Neutrophil (primary cell): Measurements from ENCODE around the gene RRM2.
"Not testable (repeated sequence)": the region's sequence is repeated elsewhere in the genome, so short reads cannot be mapped to it uniquely, and the experiment has no call there.

Experiments used
- H3K27ac ChIP-seq: fragments of 200-600 bp; sonication (generic); 2 replicates; pipeline ENCODE4 v1.5.1; 2016; ENCODE audit warnings: mild to moderate bottlenecking, moderate library complexity
- H3K27me3 ChIP-seq: fragments of 200-600 bp; sonication (generic); 2 replicates; pipeline ENCODE4 v1.6.0; 2016; ENCODE audit warnings: mild to moderate bottlenecking
- H3K36me3 ChIP-seq: fragments of 200-600 bp; sonication (generic); 2 replicates; pipeline ENCODE4 v1.5.1; 2017
- H3K4me1 ChIP-seq, 2 experiments: fragments of 200-600 bp in 1 of 2; sonication (generic) in 1 of 2; 1 replicate in 1 of 2; 2 replicates in 1 of 2; pipeline versions ENCODE4 v1.5.1 to v1.6.1; 2013 to 2016; ENCODE audit warnings: low read depth in 1 of 2, low read length in 1 of 2, mild to moderate bottlenecking in 1 of 2, moderate library complexity in 1 of 2; ENCODE audit not compliant: control insufficient read depth in 1 of 2, insufficient read depth in 1 of 2
- H3K4me3 ChIP-seq, 2 experiments: fragments of 200-600 bp in 1 of 2; sonication (generic) in 1 of 2; 1 replicate in 1 of 2; 2 replicates in 1 of 2; pipeline ENCODE4 v1.5.1; 2013 to 2016; ENCODE audit warnings: low read depth in 1 of 2, low read length in 1 of 2, mild to moderate bottlenecking in 1 of 2, moderate library complexity in 1 of 2
- H3K9me3 ChIP-seq: fragments of 200-600 bp; sonication (generic); 2 replicates; pipeline ENCODE4 v1.5.1; 2016
- TF ChIP-seq, protein P1 (sequence below): fragments of 200-600 bp; sonication (generic); IDR thresholded peaks from 2 replicates; pipeline ENCODE4 v1.5.1; 2016; ENCODE audit warnings: antibody characterized with exemption

The RRM2 gene

DNA sequence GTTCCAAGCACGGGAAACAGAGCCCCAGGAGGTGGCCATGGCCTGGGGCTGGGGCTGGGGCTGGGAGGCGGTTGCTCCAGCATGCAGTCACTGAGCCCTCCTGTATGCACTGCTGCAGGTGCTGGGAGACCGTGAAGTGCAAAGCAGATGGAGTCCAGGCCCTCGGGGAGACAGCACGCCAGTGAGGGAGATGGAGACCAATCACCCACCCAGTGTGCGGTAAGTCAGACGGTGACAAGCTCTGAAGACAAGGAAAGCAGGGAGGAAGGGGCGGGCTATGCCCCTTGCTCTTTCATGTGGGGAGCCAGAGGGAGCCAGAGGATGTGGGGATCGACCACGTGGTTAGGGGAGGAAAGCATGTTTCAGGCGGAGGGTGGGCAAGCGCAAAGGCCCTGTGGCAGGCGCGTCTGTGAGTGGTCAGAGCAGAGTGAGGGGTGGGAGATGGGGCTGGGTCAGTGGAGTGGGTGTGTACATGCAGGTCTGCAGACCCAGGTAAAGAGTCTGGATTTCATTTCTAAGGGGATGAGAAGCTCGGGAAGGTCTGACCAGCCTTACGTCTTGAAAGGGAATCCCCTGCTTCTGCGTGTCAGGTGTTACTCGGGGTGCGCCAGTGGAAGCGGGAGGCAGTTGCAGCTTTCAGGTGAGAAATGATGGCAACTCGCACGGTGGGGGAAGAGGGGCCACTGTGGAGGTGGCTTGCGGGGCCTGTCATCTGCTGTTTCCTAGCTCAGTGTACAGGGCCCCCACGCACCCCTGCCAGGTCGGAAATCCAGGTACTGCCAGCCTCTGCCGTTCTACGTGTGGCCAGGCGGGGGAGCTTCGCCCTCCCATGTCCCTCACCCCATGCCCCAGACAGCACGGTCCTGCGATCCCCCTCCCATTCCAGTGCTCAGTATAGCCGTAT is 19.4 kb downstream of the RRM2 start:
- TF ChIP-seq, protein P1, sequence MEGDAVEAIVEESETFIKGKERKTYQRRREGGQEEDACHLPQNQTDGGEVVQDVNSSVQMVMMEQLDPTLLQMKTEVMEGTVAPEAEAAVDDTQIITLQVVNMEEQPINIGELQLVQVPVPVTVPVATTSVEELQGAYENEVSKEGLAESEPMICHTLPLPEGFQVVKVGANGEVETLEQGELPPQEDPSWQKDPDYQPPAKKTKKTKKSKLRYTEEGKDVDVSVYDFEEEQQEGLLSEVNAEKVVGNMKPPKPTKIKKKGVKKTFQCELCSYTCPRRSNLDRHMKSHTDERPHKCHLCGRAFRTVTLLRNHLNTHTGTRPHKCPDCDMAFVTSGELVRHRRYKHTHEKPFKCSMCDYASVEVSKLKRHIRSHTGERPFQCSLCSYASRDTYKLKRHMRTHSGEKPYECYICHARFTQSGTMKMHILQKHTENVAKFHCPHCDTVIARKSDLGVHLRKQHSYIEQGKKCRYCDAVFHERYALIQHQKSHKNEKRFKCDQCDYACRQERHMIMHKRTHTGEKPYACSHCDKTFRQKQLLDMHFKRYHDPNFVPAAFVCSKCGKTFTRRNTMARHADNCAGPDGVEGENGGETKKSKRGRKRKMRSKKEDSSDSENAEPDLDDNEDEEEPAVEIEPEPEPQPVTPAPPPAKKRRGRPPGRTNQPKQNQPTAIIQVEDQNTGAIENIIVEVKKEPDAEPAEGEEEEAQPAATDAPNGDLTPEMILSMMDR, result no peak
- H3K36me3 ChIP-seq, result peaks cover 57% of the 10 kb centered on the region
- H3K27me3 ChIP-seq, result no peaks in the 10 kb centered on the region
- H3K4me3 ChIP-seq, result no peak overlapping the region
- no peak overlapping the region for H3K27ac ChIP-seq
- no peaks in the 10 kb centered on the region for H3K4me1 ChIP-seq
- no peaks in the 10 kb centered on the region for H3K9me3 ChIP-seq

DNA sequence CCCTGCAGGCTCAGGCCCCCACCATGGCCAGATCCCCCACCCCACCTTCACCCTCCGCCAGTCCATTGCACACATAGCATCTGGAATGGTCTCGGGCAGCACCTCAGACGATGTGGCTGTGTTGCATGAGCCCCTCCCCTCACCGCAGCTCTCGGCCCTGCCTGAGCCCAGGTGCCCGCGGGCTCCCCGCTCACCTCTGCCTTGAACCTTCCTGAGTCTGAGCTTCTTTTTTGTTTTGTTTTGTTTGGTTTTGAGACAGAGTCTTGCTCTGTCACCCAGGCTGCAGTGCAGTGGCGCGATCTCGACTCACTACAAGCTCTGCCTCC is 20.1 kb downstream of the RRM2 start:
- TF ChIP-seq, protein P1, result no peak
- H3K4me3 ChIP-seq, result no peak overlapping the region
- H3K36me3 ChIP-seq, result peaks cover 57% of the 10 kb centered on the region
- H3K4me1 ChIP-seq, result no peaks in the 10 kb centered on the region
- H3K27me3 ChIP-seq, result no peaks in the 10 kb centered on the region
- H3K9me3 ChIP-seq, result no peaks in the 10 kb centered on the region
- H3K27ac ChIP-seq, result no peak overlapping the region

GRCh38 chr2:10144771-10145518 is 22.4 kb downstream of the RRM2 start:
- Histone ChIP-seq H3K27ac (no peak overlapping the region), H3K4me1 (no peaks in the 10 kb centered on the region), H3K36me3 (peaks cover 57% of the 10 kb centered on the region), H3K9me3 (no peaks in the 10 kb centered on the region), H3K4me3 (no peak overlapping the region), H3K27me3 (no peaks in the 10 kb centered on the region)
- TF ChIP-seq, protein P1, result no peak

- peaks cover 53% of the 10 kb centered on the region for H3K36me3 ChIP-seq
- H3K9me3 ChIP-seq, result no peaks in the 10 kb centered on the region
- H3K27me3 ChIP-seq, result no peaks in the 10 kb centered on the region
- no peaks in the 10 kb centered on the region for H3K4me1 ChIP-seq
- TF ChIP-seq, protein P1, result no peak
- no peak overlapping the region for H3K4me3 ChIP-seq
- H3K27ac ChIP-seq, result no peak overlapping the region
Measured at GRCh38 chr2:10145519-10146357, 23.2 kb downstream of the RRM2 start.

- Histone ChIP-seq H3K4me3 (no peak overlapping the region), H3K36me3 (peaks cover 47% of the 10 kb centered on the region), H3K9me3 (no peaks in the 10 kb centered on the region), H3K4me1 (no peaks in the 10 kb centered on the region), H3K27me3 (no peaks in the 10 kb centered on the region), H3K27ac (no peak overlapping the region)
- TF ChIP-seq, protein P1, result no peak
Measured at GRCh38 chr2:10146366-10147005, 23.9 kb downstream of the RRM2 start.

GRCh38 chr2:10147050-10147660 is 24.6 kb downstream of the RRM2 start:
- not testable (repeated sequence) for H3K27me3 ChIP-seq, H3K4me3 ChIP-seq, H3K27ac ChIP-seq, H3K4me1 ChIP-seq, H3K9me3 ChIP-seq
- H3K36me3 ChIP-seq, result peaks cover 42% of the 10 kb centered on the region
